ENCODE measurements around the gene GAB2.

The GAB2 gene

GRCh38 chr11:78332872-78333271, 84.7 kb downstream of the GAB2 start:
- Histone ChIP-seq H3K4me3 (ENCODE audit: low read depth, low read length) (no peak overlapping the region), H3K4me2 (ENCODE audit: low read length) (no peak overlapping the region), H3K27ac (no peak overlapping the region), H3K4me1 (no peaks in the 10 kb centered on the region), H3K36me3 (ENCODE audit: control insufficient read depth, insufficient read depth, low read length) (no peaks in the 10 kb centered on the region), H3K79me2 (no peaks in the 10 kb centered on the region), H2AFZ (no peak overlapping the region), H3K9ac (no peak overlapping the region), H3K9me3 (ENCODE audit: control insufficient read depth, low read length) (no peaks in the 10 kb centered on the region), H3K27me3 (ENCODE audit: control insufficient read depth, insufficient read depth, low read length) (no peaks in the 10 kb centered on the region)
- no peak for TF ChIP-seq CTCF (IDR thresholded peaks at IDR 0.05)

DNA sequence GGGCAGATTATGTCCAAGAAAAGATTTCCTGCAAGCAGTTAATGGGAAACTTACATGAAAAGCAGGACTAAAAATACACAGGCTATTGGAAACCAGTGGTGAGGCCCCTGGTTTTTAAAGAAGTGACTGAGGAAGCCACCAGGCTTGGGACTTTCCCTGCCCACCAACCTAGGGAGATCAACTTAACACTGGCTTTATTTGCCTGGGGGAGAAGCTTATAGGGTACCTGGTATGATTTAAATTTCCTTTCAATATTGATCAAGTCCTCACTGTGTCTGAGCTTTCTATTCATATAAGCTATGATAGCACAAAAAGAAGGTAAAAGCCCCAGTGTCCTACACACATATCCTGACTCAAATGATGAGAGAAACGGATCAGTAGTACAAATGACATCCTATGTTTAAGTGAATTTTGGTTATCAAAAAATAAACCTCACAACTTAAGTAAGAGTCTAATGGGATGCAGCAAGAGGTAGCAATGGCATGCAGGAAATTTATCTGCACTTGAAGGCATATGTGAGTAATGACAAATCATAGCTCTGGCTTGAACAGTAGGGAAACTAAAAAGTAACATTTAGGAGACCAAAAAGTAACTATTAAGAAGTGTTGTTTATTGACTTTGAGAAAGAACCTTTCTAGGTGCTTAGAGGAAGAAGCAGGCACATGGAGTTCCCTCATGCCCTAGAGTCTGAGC, 85.3 kb downstream of the GAB2 start:
- no peak overlapping the region for H3K4me3 ChIP-seq (ENCODE audit: low read depth, low read length)
- H3K4me2 ChIP-seq (ENCODE audit: low read length): no peak overlapping the region
- no peak for TF ChIP-seq CTCF (IDR thresholded peaks at IDR 0.05)
- H3K9me3 ChIP-seq (ENCODE audit: control insufficient read depth, low read length): no peaks in the 10 kb centered on the region
- H3K27ac ChIP-seq: no peak overlapping the region
- H2AFZ ChIP-seq: no peak overlapping the region
- no peaks in the 10 kb centered on the region for H3K36me3 ChIP-seq (ENCODE audit: control insufficient read depth, insufficient read depth, low read length)
- H3K79me2 ChIP-seq: no peaks in the 10 kb centered on the region
- no peaks in the 10 kb centered on the region for H3K27me3 ChIP-seq (ENCODE audit: control insufficient read depth, insufficient read depth, low read length)
- H3K9ac ChIP-seq: no peak overlapping the region
- no peaks in the 10 kb centered on the region for H3K4me1 ChIP-seq

DNA sequence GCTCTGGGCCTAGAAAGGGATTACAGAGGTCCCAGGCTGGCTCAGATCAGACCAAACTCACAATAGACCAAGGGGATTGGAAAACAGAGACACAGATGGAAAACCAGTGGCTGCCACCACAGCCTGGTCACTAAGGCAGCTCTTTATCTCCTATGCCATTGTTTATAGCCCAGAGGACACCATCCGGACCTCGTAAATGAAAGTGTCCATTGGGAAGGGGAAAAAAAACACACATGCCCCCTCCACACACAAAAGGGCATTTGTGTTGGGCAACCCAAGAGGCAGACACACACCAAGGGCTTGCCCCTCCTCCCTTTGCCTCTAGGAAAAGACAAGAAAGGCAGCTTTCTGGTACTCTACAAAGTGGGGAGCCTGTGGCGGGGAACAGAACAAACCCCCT, 85.9 kb downstream of the GAB2 start:
- H3K4me3 ChIP-seq (ENCODE audit: low read depth, low read length): no peak overlapping the region
- no peaks in the 10 kb centered on the region for H3K79me2 ChIP-seq
- no peaks in the 10 kb centered on the region for H3K9me3 ChIP-seq (ENCODE audit: control insufficient read depth, low read length)
- H3K4me2 ChIP-seq (ENCODE audit: low read length): no peak overlapping the region
- no peak overlapping the region for H3K27ac ChIP-seq
- no peak for TF ChIP-seq CTCF (IDR thresholded peaks at IDR 0.05)
- no peaks in the 10 kb centered on the region for H3K36me3 ChIP-seq (ENCODE audit: control insufficient read depth, insufficient read depth, low read length)
- H3K9ac ChIP-seq: no peak overlapping the region
- no peaks in the 10 kb centered on the region for H3K4me1 ChIP-seq
- no peak overlapping the region for H2AFZ ChIP-seq
- H3K27me3 ChIP-seq (ENCODE audit: control insufficient read depth, insufficient read depth, low read length): no peaks in the 10 kb centered on the region

DNA sequence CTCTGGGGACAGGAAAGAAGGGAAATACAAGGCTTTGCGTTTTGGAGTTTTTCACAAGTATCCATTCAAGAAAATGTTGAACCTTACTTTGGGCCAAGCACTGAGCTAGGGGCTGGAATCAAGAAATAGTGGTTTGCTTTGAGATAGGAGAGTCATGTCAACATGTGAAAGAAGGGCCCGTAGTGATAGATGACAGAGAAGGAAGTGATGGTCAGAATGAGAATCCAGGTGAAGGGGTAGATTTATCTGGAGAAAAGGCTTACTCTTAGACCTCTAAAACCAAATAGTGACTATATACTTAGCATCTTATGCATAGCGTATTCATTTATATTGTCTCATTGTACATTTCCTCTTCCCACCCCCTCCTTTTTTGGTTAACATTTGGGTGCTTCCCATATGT, 87.3 kb downstream of the GAB2 start:
- Histone ChIP-seq H3K36me3 (ENCODE audit: control insufficient read depth, insufficient read depth, low read length) (no peaks in the 10 kb centered on the region), H3K4me2 (ENCODE audit: low read length) (no peak overlapping the region), H3K9ac (no peak overlapping the region), H3K27me3 (ENCODE audit: control insufficient read depth, insufficient read depth, low read length) (no peaks in the 10 kb centered on the region), H3K4me1 (no peaks in the 10 kb centered on the region), H3K27ac (no peak overlapping the region), H3K9me3 (ENCODE audit: control insufficient read depth, low read length) (no peaks in the 10 kb centered on the region), H3K4me3 (ENCODE audit: low read depth, low read length) (no peak overlapping the region), H2AFZ (no peak overlapping the region), H3K79me2 (no peaks in the 10 kb centered on the region)
- TF ChIP-seq CTCF (IDR thresholded peaks at IDR 0.05): no peak

DNA sequence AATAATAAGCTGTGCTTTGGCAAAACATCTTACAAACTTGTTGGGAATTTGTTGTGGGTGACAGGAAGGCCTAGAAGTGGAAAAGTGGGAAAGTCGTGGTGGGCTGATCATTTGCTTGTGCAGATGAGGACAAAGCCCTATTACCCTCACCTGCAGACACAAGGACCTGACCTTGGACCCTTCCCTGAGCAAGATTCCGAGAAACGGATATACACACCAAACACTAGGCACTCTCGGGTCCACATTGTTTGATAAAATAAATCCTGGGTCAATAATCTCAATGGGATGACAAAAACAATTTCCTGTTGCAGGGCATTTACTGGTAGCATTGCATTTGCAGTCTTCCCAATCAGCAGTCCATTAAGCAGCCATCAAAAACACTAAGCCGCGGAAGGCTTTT, 89.7 kb downstream of the GAB2 start:
- no peaks in the 10 kb centered on the region for H3K36me3 ChIP-seq (ENCODE audit: control insufficient read depth, insufficient read depth, low read length)
- H3K27me3 ChIP-seq (ENCODE audit: control insufficient read depth, insufficient read depth, low read length): no peaks in the 10 kb centered on the region
- H3K9me3 ChIP-seq (ENCODE audit: control insufficient read depth, low read length): no peaks in the 10 kb centered on the region
- H3K79me2 ChIP-seq: no peaks in the 10 kb centered on the region
- TF ChIP-seq CTCF (IDR thresholded peaks at IDR 0.05): no peak
- H3K27ac ChIP-seq: no peak overlapping the region
- no peaks in the 10 kb centered on the region for H3K4me1 ChIP-seq
- no peak overlapping the region for H2AFZ ChIP-seq
- H3K4me2 ChIP-seq (ENCODE audit: low read length): no peak overlapping the region
- H3K9ac ChIP-seq: no peak overlapping the region
- no peak overlapping the region for H3K4me3 ChIP-seq (ENCODE audit: low read depth, low read length)
